Ishikawa (cell line): ENCODE measurements around the gene C14orf132.

Experiments
- CREB1 ChIP-seq: IDR thresholded peaks from 2 replicates; pipeline ENCODE4 v1.6.1; 2012; ENCODE audit warnings: low read depth
- EGR1 ChIP-seq: IDR thresholded peaks from 2 replicates; pipeline ENCODE4 v1.6.1; 2012
- EP300 ChIP-seq: IDR thresholded peaks from 2 replicates; pipeline ENCODE4 v1.6.1; 2012; ENCODE audit warnings: borderline replicate concordance
- FOXM1 ChIP-seq: IDR thresholded peaks from 2 replicates; pipeline ENCODE4 v1.6.1; 2012; ENCODE audit warnings: low read depth, borderline replicate concordance
- RAD21 ChIP-seq: IDR thresholded peaks from 2 replicates; pipeline ENCODE4 v1.6.1; 2012; ENCODE audit warnings: low read depth
- REST ChIP-seq: IDR thresholded peaks from 2 replicates; pipeline ENCODE4 v1.6.1; 2012; ENCODE audit warnings: low read depth, mild to moderate bottlenecking
- TAF1 ChIP-seq: IDR thresholded peaks from 2 replicates; pipeline ENCODE4 v1.6.1; 2012; ENCODE audit warnings: low read depth, mild to moderate bottlenecking
- TEAD4 ChIP-seq: IDR thresholded peaks from 2 replicates; pipeline ENCODE4 v1.6.1; 2012
- YY1 ChIP-seq: IDR thresholded peaks from 2 replicates; pipeline ENCODE4 v1.6.1; 2012; ENCODE audit warnings: low read depth
- ZBTB7A ChIP-seq: IDR thresholded peaks from 2 replicates; pipeline ENCODE4 v1.6.1; 2012; ENCODE audit warnings: low read depth

- TF ChIP-seq TEAD4 (no peak), EGR1 (no peak), EP300 (no peak), ZBTB7A (no peak), REST (no peak), TAF1 (no peak), CREB1 (no peak), RAD21 (no peak), FOXM1 (no peak), YY1 (no peak)
Measured at GRCh38 chr14:96134508-96134907, 95.3 kb downstream of the C14orf132 start.
